Erythroblast (primary cell): ENCODE measurements around the gene MYCN.

Source experiments
- GATA1 ChIP-seq: IDR thresholded peaks from 2 replicates; pipeline ENCODE4 v1.6.1; 2011; ENCODE audit warnings: low read depth, mild to moderate bottlenecking, control low read depth, low read length, moderate library complexity
- POLR2A ChIP-seq: IDR thresholded peaks from 2 replicates; pipeline ENCODE4 v1.6.1; 2011; ENCODE audit warnings: mild to moderate bottlenecking, low read length

DNA sequence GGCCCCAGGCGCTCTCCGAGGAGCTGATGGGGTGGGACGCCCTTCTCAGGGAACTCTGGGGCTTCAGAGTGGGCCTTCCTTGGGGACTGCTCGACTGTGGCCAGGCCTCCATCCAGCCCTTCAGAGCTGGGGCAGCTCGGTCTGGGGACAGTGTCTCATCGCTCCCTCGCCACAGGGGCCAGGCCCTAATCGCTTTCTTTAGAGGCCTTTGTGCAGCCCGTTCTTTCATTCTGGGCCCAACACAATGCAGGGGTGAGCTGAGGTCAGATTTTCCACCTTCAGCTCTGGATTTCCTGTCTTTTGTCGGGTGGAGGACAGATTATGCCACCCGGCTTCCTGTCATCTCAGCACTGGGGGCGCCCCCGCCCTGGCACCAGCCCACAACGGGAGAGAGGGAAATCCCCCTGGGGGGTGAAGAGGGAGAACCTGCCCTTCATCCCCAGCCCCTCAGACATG, 25.2 kb downstream of the MYCN start:
- TF ChIP-seq POLR2A, result no peak
- TF ChIP-seq GATA1, result no peak
